Stimulated activated CD8-positive, alpha-beta memory T cell treated with anti-CD3 and anti-CD28 coated beads, Interleukin-15, amount 100 ng/mL, for 48 hours (primary cell): ENCODE measurements around the gene ST8SIA4.

Source experiments
- DNase-seq, 2 donors: peaks; one replicate each; pipeline ENCODE4 v3.0.0-alpha.2; 2020; ENCODE audit warnings: low read depth in 2 of 2

ST8SIA4 gene

DNA sequence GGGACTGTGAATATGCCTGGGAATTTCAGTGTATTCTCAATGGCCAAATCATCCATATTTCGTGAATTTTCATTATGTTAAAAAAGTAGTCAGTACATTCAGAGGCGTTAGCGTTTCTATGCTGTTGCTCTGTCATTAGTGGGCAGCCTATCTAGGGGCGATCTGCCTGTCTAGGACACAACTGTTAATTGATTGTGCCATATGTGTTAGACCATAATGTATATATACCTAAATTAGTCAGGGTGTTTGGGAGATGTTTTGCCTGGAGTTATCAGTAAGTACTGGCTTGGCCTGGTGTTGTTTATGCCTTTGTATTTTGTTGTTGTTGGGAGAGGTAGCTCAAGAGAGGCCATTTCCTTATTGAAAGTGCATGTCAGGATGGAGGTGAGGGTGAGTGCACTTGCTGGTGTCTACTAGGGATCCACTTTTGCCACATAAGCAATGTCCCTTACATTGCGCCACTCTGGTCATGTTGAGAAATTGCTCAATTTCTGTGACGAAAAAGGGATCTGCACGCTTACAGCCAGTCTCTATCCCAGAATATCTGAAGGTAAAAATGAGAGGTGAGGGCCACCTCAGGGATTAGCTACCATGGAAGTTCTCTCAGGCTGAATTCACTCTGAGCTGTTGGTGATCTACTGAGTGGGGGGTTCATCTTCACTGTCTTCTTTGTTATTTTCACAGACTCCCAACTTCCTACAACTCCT is 123.3 kb downstream of the ST8SIA4 start:
- no peak for DNase-seq

- DNase-seq = no peak
These were observed 125.3 kb downstream of the ST8SIA4 start for GRCh38 chr5:100777680-100778300.

GRCh38 chr5:100775533-100775855 is 127.6 kb downstream of the ST8SIA4 start:
- no peak for DNase-seq

GRCh38 chr5:100772548-100772947 is 130.5 kb downstream of the ST8SIA4 start:
- no peak for DNase-seq

- no peak for DNase-seq
These were observed 131.1 kb downstream of the ST8SIA4 start for GRCh38 chr5:100772006-100772405.

GRCh38 chr5:100771181-100771580 is 131.9 kb downstream of the ST8SIA4 start:
- DNase-seq = no peak

DNA sequence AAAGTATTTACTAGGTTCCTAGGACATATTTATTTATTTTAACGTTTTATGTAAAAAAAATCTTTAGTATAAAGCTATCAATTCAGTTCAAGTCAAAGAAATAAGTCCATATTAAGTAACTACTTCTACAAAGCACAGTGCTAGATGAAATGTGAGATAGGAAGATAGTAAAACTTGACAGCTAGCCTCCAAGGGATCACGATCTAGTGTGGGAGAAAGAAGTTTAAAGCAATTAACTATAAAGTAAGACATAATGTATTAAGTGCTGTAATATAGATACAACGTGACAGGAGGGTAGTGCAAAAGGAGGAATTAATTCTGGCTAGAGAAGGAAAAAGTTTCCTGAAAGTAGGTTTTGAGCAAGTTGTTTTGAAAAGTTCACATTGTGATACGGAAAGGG is 134.9 kb downstream of the ST8SIA4 start:
- DNase-seq = no peak

- no peak for DNase-seq
These were observed 140.1 kb downstream of the ST8SIA4 start for GRCh38 chr5:100762995-100763394.

DNA sequence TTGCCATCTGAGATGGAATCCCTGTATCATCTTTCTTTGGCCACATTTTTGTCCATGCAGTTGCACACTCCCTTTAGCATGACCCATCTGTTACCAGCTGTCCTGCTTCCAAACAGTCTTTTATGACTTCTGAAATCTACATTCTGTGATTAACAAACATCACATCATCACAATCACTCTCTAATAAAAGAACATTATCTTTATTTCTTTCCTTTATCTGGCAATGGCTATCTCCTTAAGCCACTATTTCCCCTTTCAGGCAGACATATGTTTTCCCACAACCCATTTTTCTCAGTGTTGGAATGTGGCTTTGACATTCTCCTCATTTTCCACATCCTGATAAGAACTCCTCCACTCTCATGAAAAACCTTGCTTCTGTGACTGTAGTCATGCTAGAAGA is 141.0 kb downstream of the ST8SIA4 start:
- no peak for DNase-seq

GRCh38 chr5:100761192-100761591 is 141.9 kb downstream of the ST8SIA4 start:
- DNase-seq = no peak

GRCh38 chr5:100760688-100761087 is 142.4 kb downstream of the ST8SIA4 start:
- DNase-seq = no peak

DNA sequence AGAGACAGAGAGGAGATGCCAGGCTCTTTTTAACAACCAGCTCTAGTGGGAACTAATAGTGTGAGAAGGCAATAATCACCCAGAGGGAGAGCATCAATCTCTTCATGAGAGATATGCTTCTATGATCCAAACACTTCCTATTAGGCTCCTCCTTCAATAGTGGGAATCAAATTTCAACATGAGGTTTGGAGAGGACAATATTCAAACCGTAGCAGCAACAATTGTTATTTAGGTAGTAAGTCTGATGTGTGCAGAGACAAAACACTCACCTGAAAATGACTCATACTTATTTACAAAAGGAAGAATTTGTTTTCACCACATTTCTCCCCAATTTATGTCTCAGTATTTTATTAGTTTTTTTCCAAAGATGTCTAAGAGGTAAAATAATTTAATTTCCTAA is 144.3 kb downstream of the ST8SIA4 start:
- DNase-seq = no peak

GRCh38 chr5:100758306-100758705 is 144.8 kb downstream of the ST8SIA4 start:
- no peak for DNase-seq

DNA sequence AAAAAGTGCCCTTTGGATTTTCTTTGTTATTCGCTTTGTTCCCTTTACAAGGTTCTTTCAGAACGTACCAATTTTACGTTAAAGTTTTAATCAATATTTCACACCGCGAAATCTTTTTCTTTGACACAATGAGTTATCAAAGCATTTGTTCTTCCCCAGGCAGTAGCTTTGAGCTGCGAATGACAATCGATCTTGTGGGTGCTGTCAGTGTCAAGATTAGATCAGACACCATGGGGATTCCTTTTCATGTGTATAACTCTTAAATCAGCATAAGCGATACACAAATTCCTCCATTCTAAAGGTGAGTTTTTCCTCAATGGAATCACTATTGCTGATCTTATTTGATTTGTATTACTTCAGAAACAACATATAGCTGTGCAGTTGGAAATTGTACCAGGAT is 145.5 kb downstream of the ST8SIA4 start:
- no peak for DNase-seq
